HPDE6-E6E7 (cell line): Measurements from ENCODE around the gene DST.

Experiments
- DNase-seq: peaks from one replicate; pipeline ENCODE4 v3.0.0; 2011; ENCODE audit warnings: missing footprints; ENCODE audit errors: extremely low spot score

DST gene

GRCh38 chr6:56624046-56624727, 18.5 kb downstream of the DST start:
- DNase-seq = no peak

GRCh38 chr6:56620229-56620868, 22.3 kb downstream of the DST start:
- DNase-seq = no peak

- DNase-seq = no peak
Observed at GRCh38 chr6:56618050-56618449, 24.6 kb downstream of the DST start.

GRCh38 chr6:56616967-56617366, 25.7 kb downstream of the DST start:
- no peak for DNase-seq

- DNase-seq = no peak
Observed at GRCh38 chr6:56613247-56613851, 29.3 kb downstream of the DST start.

GRCh38 chr6:56608332-56608731, 34.4 kb downstream of the DST start:
- no peak for DNase-seq

- DNase-seq = no peak
Observed at GRCh38 chr6:56607111-56607752, 35.5 kb downstream of the DST start.

GRCh38 chr6:56605435-56605834, 37.3 kb downstream of the DST start:
- DNase-seq = no peak

GRCh38 chr6:56604186-56604585, 38.5 kb downstream of the DST start:
- no peak for DNase-seq

GRCh38 chr6:56601390-56601789, 41.3 kb downstream of the DST start:
- no peak for DNase-seq

GRCh38 chr6:56595490-56596122, 47.1 kb downstream of the DST start:
- peak; percentile 17 for DNase-seq

GRCh38 chr6:56594699-56595098, 48.0 kb downstream of the DST start:
- no peak for DNase-seq

- DNase-seq = no peak
Observed at GRCh38 chr6:56593801-56594318, 48.8 kb downstream of the DST start.

GRCh38 chr6:56582236-56582635, 60.5 kb downstream of the DST start:
- DNase-seq = no peak

GRCh38 chr6:56581296-56581925, 61.3 kb downstream of the DST start:
- no peak for DNase-seq

GRCh38 chr6:56580271-56580670, 62.4 kb downstream of the DST start:
- DNase-seq = no peak

GRCh38 chr6:56579155-56579851, 63.4 kb downstream of the DST start:
- DNase-seq = no peak

- no peak for DNase-seq
Observed at GRCh38 chr6:56575736-56576135, 67.0 kb downstream of the DST start.

- DNase-seq = no peak
Observed at GRCh38 chr6:56574292-56574691, 68.4 kb downstream of the DST start.

- no peak for DNase-seq
Observed at GRCh38 chr6:56573624-56574023, 69.1 kb downstream of the DST start.
